Glutamatergic neuron (in vitro differentiated cells): Measurements from ENCODE around the gene CDK3. TPM values are rescaled to one million over a fixed set of nuclear protein-coding genes. Genes with fewer than 3 reads are reported as not detected.

Source experiments
- DNase-seq: peaks from one replicate; pipeline ENCODE4 v3.0.0; 2022
- H3K27ac Mint-ChIP-seq: one replicate; pipeline ENCODE4 v1.8.0; 2020; ENCODE audit warnings: mild to moderate bottlenecking, mixed read lengths, inconsistent platforms; ENCODE audit not compliant: unreplicated experiment
- H3K27me3 Mint-ChIP-seq: one replicate; pipeline ENCODE4 v1.8.0; 2020; ENCODE audit warnings: mild to moderate bottlenecking, moderate library complexity, mixed read lengths, inconsistent platforms; ENCODE audit not compliant: unreplicated experiment
- H3K36me3 Mint-ChIP-seq: one replicate; pipeline ENCODE4 v1.8.0; 2020; ENCODE audit warnings: mild to moderate bottlenecking, mixed read lengths, inconsistent platforms; ENCODE audit not compliant: unreplicated experiment
- H3K4me1 Mint-ChIP-seq: one replicate; pipeline ENCODE4 v1.8.0; 2020; ENCODE audit warnings: mild to moderate bottlenecking, low read depth, mixed read lengths, inconsistent platforms; ENCODE audit not compliant: unreplicated experiment
- H3K4me3 Mint-ChIP-seq: one replicate; pipeline ENCODE4 v1.8.0; 2020; ENCODE audit warnings: mild to moderate bottlenecking, mixed read lengths, inconsistent platforms; ENCODE audit not compliant: unreplicated experiment
- H3K9me3 Mint-ChIP-seq: one replicate; pipeline ENCODE4 v1.8.0; 2020; ENCODE audit warnings: mild to moderate bottlenecking, moderate library complexity, mixed read lengths, inconsistent platforms; ENCODE audit not compliant: unreplicated experiment
- total RNA-seq: library from RNA; stranded (reverse); fragmentation: NEBNext Ultra II Directional; extraction: Animal tissue kit (Norgen Biotek cat#: 25700); gene quantifications from one replicate; pipeline ENCODE4 v1.2.1, GENCODE V29; 2021; ENCODE audit not compliant: unreplicated experiment
- TF ChIP-seq, protein P1 (sequence below): fragments of 200-600 bp; sonication (generic); IDR thresholded peaks from one replicate; pipeline ENCODE4 v1.5.0; 2021; ENCODE audit not compliant: partially characterized antibody, unreplicated experiment

CDK3 gene
- total RNA-seq, 1 donor from 2014 or later: 7.1 TPM

DNA sequence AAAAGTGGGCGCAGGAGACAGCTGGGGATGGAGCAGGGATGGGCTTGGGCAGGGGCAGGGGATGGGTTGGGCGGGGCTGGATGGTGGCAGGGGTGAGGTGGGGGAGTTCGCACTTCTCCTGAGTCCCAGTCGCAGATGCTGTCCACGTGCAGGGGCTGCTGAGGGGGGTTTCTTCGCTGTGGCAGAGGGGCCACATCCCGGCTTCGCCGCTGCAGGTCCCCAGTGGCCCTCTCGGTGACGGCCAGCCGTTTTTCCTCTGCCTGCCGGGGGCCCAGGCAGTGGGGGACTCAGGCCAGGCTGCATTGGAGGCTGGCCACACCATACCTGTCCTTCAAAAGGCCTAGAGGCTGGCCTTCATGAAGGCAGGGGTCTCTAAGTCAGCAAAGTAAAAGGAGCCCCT lies 18.1 kb downstream of the CDK3 start:
- peaks cover 7% of the 10 kb centered on the region for H3K27me3 Mint-ChIP-seq
- TF ChIP-seq, protein P1, sequence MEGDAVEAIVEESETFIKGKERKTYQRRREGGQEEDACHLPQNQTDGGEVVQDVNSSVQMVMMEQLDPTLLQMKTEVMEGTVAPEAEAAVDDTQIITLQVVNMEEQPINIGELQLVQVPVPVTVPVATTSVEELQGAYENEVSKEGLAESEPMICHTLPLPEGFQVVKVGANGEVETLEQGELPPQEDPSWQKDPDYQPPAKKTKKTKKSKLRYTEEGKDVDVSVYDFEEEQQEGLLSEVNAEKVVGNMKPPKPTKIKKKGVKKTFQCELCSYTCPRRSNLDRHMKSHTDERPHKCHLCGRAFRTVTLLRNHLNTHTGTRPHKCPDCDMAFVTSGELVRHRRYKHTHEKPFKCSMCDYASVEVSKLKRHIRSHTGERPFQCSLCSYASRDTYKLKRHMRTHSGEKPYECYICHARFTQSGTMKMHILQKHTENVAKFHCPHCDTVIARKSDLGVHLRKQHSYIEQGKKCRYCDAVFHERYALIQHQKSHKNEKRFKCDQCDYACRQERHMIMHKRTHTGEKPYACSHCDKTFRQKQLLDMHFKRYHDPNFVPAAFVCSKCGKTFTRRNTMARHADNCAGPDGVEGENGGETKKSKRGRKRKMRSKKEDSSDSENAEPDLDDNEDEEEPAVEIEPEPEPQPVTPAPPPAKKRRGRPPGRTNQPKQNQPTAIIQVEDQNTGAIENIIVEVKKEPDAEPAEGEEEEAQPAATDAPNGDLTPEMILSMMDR: no peak
- peaks cover 4% of the 10 kb centered on the region for H3K9me3 Mint-ChIP-seq
- no peaks in the 10 kb centered on the region for H3K36me3 Mint-ChIP-seq
- H3K4me1 Mint-ChIP-seq: no peaks in the 10 kb centered on the region
- H3K4me3 Mint-ChIP-seq: no peak overlapping the region
- H3K27ac Mint-ChIP-seq: no peak overlapping the region
- no peak for DNase-seq

- H3K27ac Mint-ChIP-seq: no peak overlapping the region
- H3K4me1 Mint-ChIP-seq: peaks cover 4% of the 10 kb centered on the region
- H3K36me3 Mint-ChIP-seq: no peaks in the 10 kb centered on the region
- H3K27me3 Mint-ChIP-seq: peaks cover 9% of the 10 kb centered on the region
- TF ChIP-seq, protein P1: no peak
- H3K9me3 Mint-ChIP-seq: peaks cover 4% of the 10 kb centered on the region
- DNase-seq: no peak
- H3K4me3 Mint-ChIP-seq: no peak overlapping the region
These were observed 19.3 kb downstream of the CDK3 start for GRCh38 chr17:76019833-76020467.

DNA sequence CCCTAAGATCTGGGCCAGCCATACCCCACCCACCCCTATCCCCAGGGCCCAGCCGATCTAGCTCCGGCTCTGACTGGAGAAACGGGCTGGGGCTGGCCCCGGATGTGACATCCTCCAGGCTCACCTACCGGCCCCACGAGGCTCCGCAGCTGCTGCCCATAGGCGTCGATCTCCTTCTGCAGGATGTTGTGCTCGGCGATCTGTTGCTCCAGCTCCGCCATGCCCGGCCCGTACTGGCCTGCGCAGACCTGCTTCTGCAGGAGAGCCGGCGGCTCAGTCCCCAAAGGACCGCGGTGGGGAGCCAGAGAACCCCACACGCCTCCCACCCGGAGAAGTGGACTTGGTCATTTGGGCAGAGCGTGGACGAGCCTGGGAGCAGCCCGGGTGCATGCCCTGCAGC lies 21.6 kb downstream of the CDK3 start:
- TF ChIP-seq, protein P1: no peak
- H3K9me3 Mint-ChIP-seq: peaks cover 2% of the 10 kb centered on the region
- no peaks in the 10 kb centered on the region for H3K36me3 Mint-ChIP-seq
- peaks cover 7% of the 10 kb centered on the region for H3K27me3 Mint-ChIP-seq
- no peak for DNase-seq
- H3K4me1 Mint-ChIP-seq: peaks cover 4% of the 10 kb centered on the region
- no peak overlapping the region for H3K27ac Mint-ChIP-seq
- no peak overlapping the region for H3K4me3 Mint-ChIP-seq

DNA sequence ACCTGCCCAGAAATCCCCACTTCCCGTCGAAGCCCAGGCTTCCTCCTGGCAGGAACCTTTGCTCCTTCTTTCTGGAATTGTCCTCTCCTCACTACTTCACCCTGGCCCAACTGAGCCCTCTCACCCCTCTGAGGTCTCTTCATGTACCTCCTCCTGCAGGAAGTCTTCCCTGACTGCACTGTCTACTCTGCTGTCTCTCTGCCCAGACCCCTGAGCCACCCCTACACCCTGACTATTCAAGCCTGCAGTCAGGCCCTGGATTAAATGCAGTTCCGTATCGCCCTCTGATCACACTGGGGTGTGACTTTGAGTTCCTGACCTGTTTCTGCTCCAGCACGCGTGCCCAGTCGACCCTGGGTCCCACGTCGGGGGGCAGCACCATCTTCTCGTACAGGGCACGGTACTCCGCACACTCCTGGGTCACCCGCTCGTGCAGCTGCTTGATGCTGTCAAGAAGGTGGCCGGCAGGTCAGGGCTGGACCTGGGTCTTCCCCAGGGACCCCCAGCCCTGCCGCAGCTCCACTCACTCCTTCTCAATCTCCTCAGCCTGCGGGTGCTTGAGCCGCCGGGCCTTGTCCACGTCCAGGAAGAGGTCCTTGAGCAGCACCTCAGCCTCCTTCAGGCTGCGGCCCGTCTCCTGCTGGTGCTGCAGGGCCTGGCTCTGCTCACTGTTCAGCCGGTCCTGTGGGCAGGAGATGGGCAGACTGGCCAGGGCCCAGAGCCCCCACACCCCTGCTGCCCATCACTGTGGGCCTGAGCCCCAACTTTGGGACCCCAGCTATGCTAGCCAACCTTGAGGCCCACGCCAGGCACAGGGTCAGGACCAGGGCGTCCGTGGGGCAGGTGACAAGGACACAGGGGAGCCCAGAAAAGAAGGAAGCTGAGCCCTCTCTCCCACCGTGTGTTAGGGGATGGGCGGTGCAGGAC lies 22.6 kb downstream of the CDK3 start:
- H3K4me3 Mint-ChIP-seq: no peak overlapping the region
- no peak overlapping the region for H3K27ac Mint-ChIP-seq
- no peak for DNase-seq
- H3K36me3 Mint-ChIP-seq: no peaks in the 10 kb centered on the region
- peaks cover 2% of the 10 kb centered on the region for H3K9me3 Mint-ChIP-seq
- peaks cover 4% of the 10 kb centered on the region for H3K4me1 Mint-ChIP-seq
- peaks cover 7% of the 10 kb centered on the region for H3K27me3 Mint-ChIP-seq
- TF ChIP-seq, protein P1: no peak

DNA sequence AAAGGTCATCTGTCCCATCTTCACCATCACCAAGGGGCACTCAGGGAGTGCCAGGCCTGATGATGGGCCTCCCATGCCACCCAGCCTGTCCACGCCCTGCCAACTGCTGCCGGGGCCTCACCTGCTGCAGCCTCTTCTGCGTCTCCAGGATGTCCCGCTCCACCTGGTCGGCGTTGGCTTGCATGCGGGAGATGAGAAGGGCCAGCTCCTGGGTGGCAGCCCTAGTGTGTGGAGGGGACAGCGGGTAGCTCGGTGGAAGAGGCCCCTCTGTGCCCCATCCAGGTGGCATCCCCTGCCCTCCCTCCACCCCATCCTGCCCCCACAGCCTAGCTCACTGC lies 23.2 kb downstream of the CDK3 start:
- Mint-ChIP-seq H3K4me1 (peaks cover 4% of the 10 kb centered on the region), H3K4me3 (no peak overlapping the region), H3K9me3 (peaks cover 2% of the 10 kb centered on the region), H3K36me3 (no peaks in the 10 kb centered on the region), H3K27ac (no peak overlapping the region), H3K27me3 (peaks cover 7% of the 10 kb centered on the region)
- TF ChIP-seq, protein P1: no peak
- DNase-seq: no peak
